NCI-H446 treated with DMSO at 0.1 percent for 48 hours (cell line): Measurements from ENCODE around the gene RHOB.

Source experiments
- DNase-seq: peaks from one replicate; lab custom pipeline; 2025; lab: John Stamatoyannopoulos, UW

Gene RHOB

DNA sequence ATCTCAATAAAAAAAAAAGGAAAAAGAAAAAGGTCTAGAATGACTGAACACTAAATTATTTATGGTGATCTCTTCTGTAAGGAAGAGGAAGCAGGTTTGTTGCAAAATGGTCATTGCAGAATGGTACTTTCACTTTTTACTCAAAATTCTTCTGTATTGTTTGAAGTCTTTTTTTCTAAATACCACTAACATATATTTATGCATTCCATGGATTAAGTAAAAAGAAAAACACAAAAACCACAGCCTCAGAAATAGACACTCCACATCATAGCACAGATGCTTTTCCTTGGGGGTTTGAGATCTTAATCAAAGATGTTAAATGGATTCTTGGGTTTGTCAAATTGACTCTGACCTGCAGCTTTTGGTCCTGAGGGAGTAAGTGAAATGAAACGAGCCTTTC is 47.4 kb downstream of the RHOB start:
- DNase-seq: no peak

DNA sequence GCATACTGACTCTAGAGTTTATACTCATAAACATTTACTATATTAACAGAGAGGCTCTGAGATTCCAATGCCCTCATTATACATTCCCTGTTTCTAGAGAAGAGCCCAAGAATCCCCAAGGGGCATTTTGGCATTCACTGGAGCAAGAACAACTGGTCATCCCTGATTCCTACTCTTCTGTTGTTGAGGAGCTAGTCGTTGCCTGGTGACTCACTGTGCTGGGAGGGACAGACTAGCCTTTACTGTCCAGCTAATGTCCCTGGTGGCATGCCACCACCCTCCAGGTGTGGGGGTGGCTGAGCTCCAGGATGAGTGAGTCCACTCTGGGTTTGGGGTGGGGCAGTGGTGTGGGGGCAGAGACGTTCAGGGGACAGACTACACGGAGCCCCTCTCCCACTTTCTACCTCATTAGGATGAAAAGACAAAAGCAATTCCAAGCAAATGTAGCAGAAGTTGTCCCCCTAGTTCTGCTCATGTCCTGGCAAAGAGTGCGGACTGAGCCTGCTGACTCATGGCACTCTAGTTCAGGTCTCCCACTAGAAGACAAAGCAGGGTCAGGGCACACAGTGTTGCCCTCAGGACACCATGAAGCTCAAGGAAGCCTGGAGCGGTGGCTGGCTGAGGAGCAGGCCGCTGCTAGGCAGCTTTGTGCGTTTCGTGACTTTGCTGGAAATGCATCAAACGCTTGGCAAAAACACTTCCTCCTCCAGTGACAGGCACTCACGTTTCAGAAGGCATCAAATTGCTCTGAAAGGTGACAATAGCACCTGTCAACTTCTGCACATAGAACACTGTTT is 49.4 kb downstream of the RHOB start:
- no peak for DNase-seq

DNA sequence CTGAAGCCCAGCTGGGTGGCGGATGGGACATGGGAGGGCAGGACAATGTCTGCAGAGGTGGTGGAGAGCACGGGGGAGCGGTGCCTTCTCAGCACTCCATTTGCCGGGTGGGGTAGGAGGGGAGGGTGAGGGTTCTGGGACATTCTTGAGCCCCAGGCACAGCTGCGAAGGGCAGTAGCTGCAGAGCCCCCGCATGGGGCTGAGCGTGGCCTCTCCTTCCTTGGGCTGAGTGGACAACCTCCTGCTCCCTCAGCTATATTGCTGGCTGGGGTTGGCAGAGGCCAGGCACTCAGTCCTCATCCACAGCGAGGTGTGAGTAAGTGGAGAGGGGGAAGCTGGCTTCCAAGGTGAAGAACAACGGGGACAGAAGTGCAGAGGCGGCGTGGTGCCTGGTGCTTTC is 50.1 kb downstream of the RHOB start:
- DNase-seq: no peak
